GM21825 (cell line): Measurements from ENCODE around the gene NRCAM.
A peak's percentile ranks its signal among the peaks of the same experiment; 100 is the strongest.

Experiments
- ATAC-seq: cut with Tn5 transposase; IDR thresholded peaks from one replicate; pipeline ENCODE4 v1.9.1; 2021; ENCODE audit warnings: mild to moderate bottlenecking, moderate library complexity; ENCODE audit not compliant: unreplicated experiment

NRCAM gene

GRCh38 chr7:108427766-108428165 is 28.5 kb downstream of the NRCAM start:
- ATAC-seq, result no peak

GRCh38 chr7:108425714-108426275 is 30.4 kb downstream of the NRCAM start:
- ATAC-seq, result no peak

- ATAC-seq, result no peak
Observed at GRCh38 chr7:108424013-108424412, 32.2 kb downstream of the NRCAM start.

- ATAC-seq, result no peak
Observed at GRCh38 chr7:108423089-108423989, 32.9 kb downstream of the NRCAM start.

- no peak for ATAC-seq
Observed at GRCh38 chr7:108421720-108422331, 34.4 kb downstream of the NRCAM start.

GRCh38 chr7:108419961-108420908 is 36.0 kb downstream of the NRCAM start:
- ATAC-seq, result no peak

- ATAC-seq, result no peak
Observed at GRCh38 chr7:108418946-108419345, 37.3 kb downstream of the NRCAM start.

GRCh38 chr7:108417926-108418325 is 38.3 kb downstream of the NRCAM start:
- ATAC-seq, result no peak

GRCh38 chr7:108417144-108417543 is 39.1 kb downstream of the NRCAM start:
- ATAC-seq, result no peak

- ATAC-seq, result peak; percentile 90
Observed at GRCh38 chr7:108415821-108416536, 40.3 kb downstream of the NRCAM start.

GRCh38 chr7:108415084-108415483 is 41.2 kb downstream of the NRCAM start:
- ATAC-seq, result no peak

- ATAC-seq, result no peak
Observed at GRCh38 chr7:108413782-108414492, 42.3 kb downstream of the NRCAM start.

- no peak for ATAC-seq
Observed at GRCh38 chr7:108413337-108413736, 42.9 kb downstream of the NRCAM start.

- no peak for ATAC-seq
Observed at GRCh38 chr7:108409146-108409545, 47.1 kb downstream of the NRCAM start.

GRCh38 chr7:108408296-108408991 is 47.8 kb downstream of the NRCAM start:
- ATAC-seq, result no peak

GRCh38 chr7:108407676-108408075 is 48.6 kb downstream of the NRCAM start:
- ATAC-seq, result no peak

GRCh38 chr7:108406222-108406890 is 49.9 kb downstream of the NRCAM start:
- ATAC-seq, result no peak
